Measurements from ENCODE around the gene HSPBP1. TPM values are rescaled to one million over a fixed set of nuclear protein-coding genes. Genes with fewer than 3 reads are reported as not detected.
A peak's percentile ranks its signal among the peaks of the same experiment; 100 is the strongest.

The HSPBP1 gene
- total and polyA plus RNA-seq, 2 of the 4 experiments (the other 2 are of a cell fraction), result 21.0 to 43.2 TPM

- H2AK9ac ChIP-seq (replicated peaks; ENCODE audit: low read depth, low read length, poor library complexity), result peak overlapping the region; percentile 42
- no peak overlapping the region for H3K27ac ChIP-seq (ENCODE audit: insufficient read depth, low read length)
- H3K27me3 ChIP-seq (ENCODE audit: control insufficient read depth, insufficient read depth, low read length), result no peaks in the 10 kb centered on the region
- dilution Hi-C loops (cut with HindIII; ENCODE audit: low sequenced_read_pairs, unreplicated experiment) (no loop called here), intact Hi-C loops (cut with micrococcal nuclease) (no loop called here), in situ Hi-C loops (cut with MboI; ENCODE audit: low sequenced_read_pairs) (no loop called here)
- 71% methylated on average over 7 of the region's 12 CpGs; no CpG with 5 or more reads in 1 of the 2 experiments for WGBS, 2 experiments (ENCODE audit: extremely low coverage in 2 of 2, insufficient read length in 1 of 2)
- no peak overlapping the region for H2AFZ ChIP-seq (replicated peaks; ENCODE audit: low read length, poor library complexity)
- no peak overlapping the region for H3K4me2 ChIP-seq (ENCODE audit: low read depth, low read length)
- no peak overlapping the region for H3K14ac ChIP-seq (replicated peaks; ENCODE audit: low read depth, low read length)
- CTCF ChIA-PET, result no interaction called here
- H2BK15ac ChIP-seq (ENCODE audit: low read depth, low read length), result no peak overlapping the region
- no peak overlapping the region for H2BK5ac ChIP-seq (ENCODE audit: low read depth, low read length, poor library complexity, severe bottlenecking)
- BruUV-seq (replicated peaks), result no TSS peak
- H3K18ac ChIP-seq (ENCODE audit: low read depth, low read length), result no peak overlapping the region
- H3K56ac ChIP-seq (ENCODE audit: extremely low read depth, insufficient read depth, low read length), result no peak overlapping the region
- no peak for TF ChIP-seq USF2 (IDR thresholded peaks at IDR 0.05; ENCODE audit: low read depth, low read length)
- no peak for TF ChIP-seq RAD21 (IDR thresholded peaks at IDR 0.05; ENCODE audit: low read length)
- no peak for TF ChIP-seq SMC3 (IDR thresholded peaks at IDR 0.05; ENCODE audit: low read depth, low read length)
- TF ChIP-seq MXI1 (IDR thresholded peaks at IDR 0.05; ENCODE audit: borderline replicate concordance, low read depth, low read length), result no peak
- no peak for TF ChIP-seq NFE2L2 (IDR thresholded peaks at IDR 0.05; ENCODE audit: low read depth, low read length)
- TF ChIP-seq RCOR1 (IDR thresholded peaks at IDR 0.05; ENCODE audit: insufficient replicate concordance, low read length), result no peak
- TF ChIP-seq, protein P1, sequence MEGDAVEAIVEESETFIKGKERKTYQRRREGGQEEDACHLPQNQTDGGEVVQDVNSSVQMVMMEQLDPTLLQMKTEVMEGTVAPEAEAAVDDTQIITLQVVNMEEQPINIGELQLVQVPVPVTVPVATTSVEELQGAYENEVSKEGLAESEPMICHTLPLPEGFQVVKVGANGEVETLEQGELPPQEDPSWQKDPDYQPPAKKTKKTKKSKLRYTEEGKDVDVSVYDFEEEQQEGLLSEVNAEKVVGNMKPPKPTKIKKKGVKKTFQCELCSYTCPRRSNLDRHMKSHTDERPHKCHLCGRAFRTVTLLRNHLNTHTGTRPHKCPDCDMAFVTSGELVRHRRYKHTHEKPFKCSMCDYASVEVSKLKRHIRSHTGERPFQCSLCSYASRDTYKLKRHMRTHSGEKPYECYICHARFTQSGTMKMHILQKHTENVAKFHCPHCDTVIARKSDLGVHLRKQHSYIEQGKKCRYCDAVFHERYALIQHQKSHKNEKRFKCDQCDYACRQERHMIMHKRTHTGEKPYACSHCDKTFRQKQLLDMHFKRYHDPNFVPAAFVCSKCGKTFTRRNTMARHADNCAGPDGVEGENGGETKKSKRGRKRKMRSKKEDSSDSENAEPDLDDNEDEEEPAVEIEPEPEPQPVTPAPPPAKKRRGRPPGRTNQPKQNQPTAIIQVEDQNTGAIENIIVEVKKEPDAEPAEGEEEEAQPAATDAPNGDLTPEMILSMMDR (conservative IDR thresholded peaks at IDR 0.05; ENCODE audit: low read depth, low read length), result no peak
- TF ChIP-seq ELK1 (IDR thresholded peaks at IDR 0.05; ENCODE audit: borderline replicate concordance, low read depth, low read length), result no peak
- TF ChIP-seq CEBPB (IDR thresholded peaks at IDR 0.05; ENCODE audit: low read depth, low read length), result no peak
- TF ChIP-seq POLR2A (IDR thresholded peaks at IDR 0.05; ENCODE audit: low read depth, low read length), result no peak
- TF ChIP-seq BHLHE40 (IDR thresholded peaks at IDR 0.05; ENCODE audit: low read depth, low read length), result no peak
- no peak for TF ChIP-seq MAZ (IDR thresholded peaks at IDR 0.05; ENCODE audit: borderline replicate concordance, low read depth, low read length)
- TF ChIP-seq CHD1 (IDR thresholded peaks at IDR 0.05; ENCODE audit: low read depth, low read length), result no peak
- no peak for TF ChIP-seq RFX5 (IDR thresholded peaks at IDR 0.05; ENCODE audit: low read depth, low read length)
- no peak for TF ChIP-seq MAFK (IDR thresholded peaks at IDR 0.05; ENCODE audit: low read depth, low read length)
- no peak for TF ChIP-seq FOS (IDR thresholded peaks at IDR 0.05; ENCODE audit: low read depth, low read length)
- no peak overlapping the region for H3K4me3 ChIP-seq (ENCODE audit: insufficient read depth, low read depth, low read length)
- no peak overlapping the region for H4K5ac ChIP-seq (ENCODE audit: low read depth, low read length)
- H2BK20ac ChIP-seq (ENCODE audit: low read depth, low read length), result no peak overlapping the region
- peaks cover 2% of the 10 kb centered on the region for H3K9me1 ChIP-seq (ENCODE audit: insufficient read depth, low read length)
- no peak overlapping the region for H2BK120ac ChIP-seq (ENCODE audit: low read depth, low read length)
- no peaks in the 10 kb centered on the region for H3K9me3 ChIP-seq (ENCODE audit: control insufficient read depth, insufficient read depth, low read length)
- H4K8ac ChIP-seq (ENCODE audit: low read depth in 2 of 2, low read length in 2 of 2), result no peak overlapping the region
- no peak for ATAC-seq (ENCODE audit: low read depth)
- peaks cover 15% of the 10 kb centered on the region for H4K20me1 ChIP-seq (ENCODE audit: insufficient read depth, low read length)
- DNase-seq, result no peak
- H3K79me1 ChIP-seq (ENCODE audit: low read depth in 1 of 2, low read length in 2 of 2), result peaks cover 6 to 20% of the 10 kb centered on the region in 2 experiments; a peak in 3 of 4 replicates
- no peak overlapping the region for H4K91ac ChIP-seq (ENCODE audit: insufficient read depth, low read depth, low read length)
- no peaks in the 10 kb centered on the region for H3K4me1 ChIP-seq (ENCODE audit: control insufficient read depth, insufficient read depth, low read length)
- POLR2A ChIA-PET (ENCODE audit: unreplicated experiment), result no interaction called here
- no peak overlapping the region for H3K4ac ChIP-seq (ENCODE audit: low read depth, low read length)
- no peak overlapping the region for H2AK5ac ChIP-seq (ENCODE audit: low read depth, low read length)
- peaks cover 61% of the 10 kb centered on the region for H3K36me3 ChIP-seq (ENCODE audit: control insufficient read depth, insufficient read depth, low read length)
- H3K9ac ChIP-seq (ENCODE audit: low read depth, low read length), result no peak overlapping the region
- H3K23ac ChIP-seq (ENCODE audit: low read depth, low read length), result no peak overlapping the region
These were observed 47.7 kb downstream of the HSPBP1 start for GRCh38 chr19:55232286-55232602.
